IMR-90 (cell line): ENCODE results near the gene BLOC1S6. TPM values are rescaled to one million over a fixed set of nuclear protein-coding genes. Genes with fewer than 3 reads are reported as not detected.
"Not testable (repeated sequence)": the region's sequence is repeated elsewhere in the genome, so short reads cannot be mapped to it uniquely, and the experiment has no call there.

ENCODE experiments used
- ATAC-seq: fragments of 200-7000 bp; cut with Tn5 transposase; 2 replicates; pipeline ENCODE4 v1.9.1; 2020; ENCODE audit warnings: low read depth, mild to moderate bottlenecking, moderate library complexity
- BruUV-seq: library from RNA; stranded (reverse); fragments of 400-500 nt; replicated peaks from 2 replicates; lab custom pipeline; 2021; lab: Mats Ljungman, UMichigan
- CTCF ChIA-PET: fragments of 300-600 bp; formaldehyde crosslinking; extraction: SDS; loops from one replicate; lab custom pipeline; 2021; ENCODE audit warnings: antibody characterized with exemption; lab: Yijun Ruan, JAX
- POLR2A ChIA-PET: fragments of 300-600 bp; sonication (Branson Sonifier 250); formaldehyde crosslinking; loops from one replicate; lab custom pipeline; 2022; ENCODE audit warnings: antibody characterized with exemption; ENCODE audit not compliant: unreplicated experiment; lab: Charles Lee
- DNase-seq: peaks from one replicate; pipeline ENCODE4 v3.0.0; 2013
- H2AFZ ChIP-seq: replicated peaks from 2 replicates; pipeline ENCODE3; 2013; ENCODE audit warnings: low read length, mild to moderate bottlenecking; ENCODE audit not compliant: poor library complexity
- H2AK5ac ChIP-seq: 2 replicates; pipeline ENCODE4 v1.6.1; 2013; ENCODE audit warnings: low read depth, low read length, inconsistent platforms
- H2AK9ac ChIP-seq: replicated peaks from 2 replicates; pipeline ENCODE3; 2013; ENCODE audit warnings: mild to moderate bottlenecking, low read depth, low read length, moderate library complexity; ENCODE audit not compliant: poor library complexity
- H2BK120ac ChIP-seq: 2 replicates; pipeline ENCODE4 v1.6.1; 2013; ENCODE audit warnings: low read depth, low read length, inconsistent platforms
- H2BK15ac ChIP-seq: 3 replicates; pipeline ENCODE4 v1.6.1; 2013; ENCODE audit warnings: low read depth, low read length, inconsistent platforms
- H2BK20ac ChIP-seq: 2 replicates; pipeline ENCODE4 v1.6.1; 2013; ENCODE audit warnings: low read depth, mild to moderate bottlenecking, inconsistent platforms, low read length, moderate library complexity
- H2BK5ac ChIP-seq: 2 replicates; pipeline ENCODE4 v1.6.1; 2013; ENCODE audit warnings: mild to moderate bottlenecking, low read depth, low read length, inconsistent platforms; ENCODE audit not compliant: poor library complexity, severe bottlenecking
- H3K14ac ChIP-seq: replicated peaks from 2 replicates; pipeline ENCODE4 v1.6.1; 2013; ENCODE audit warnings: low read depth, low read length, inconsistent platforms
- H3K18ac ChIP-seq: 2 replicates; pipeline ENCODE4 v1.6.1; 2013; ENCODE audit warnings: low read depth, low read length, control low read depth
- H3K23ac ChIP-seq: 2 replicates; pipeline ENCODE4 v1.6.1; 2013; ENCODE audit warnings: low read depth, low read length, inconsistent platforms
- H3K27ac ChIP-seq: 2 replicates; pipeline ENCODE4 v1.5.1; 2013; ENCODE audit warnings: mild to moderate bottlenecking, control low read depth, low read length; ENCODE audit not compliant: insufficient read depth
- H3K27me3 ChIP-seq: 2 replicates; pipeline ENCODE4 v1.6.1; 2013; ENCODE audit warnings: low read length; ENCODE audit not compliant: control insufficient read depth, insufficient read depth
- H3K36me3 ChIP-seq: 2 replicates; pipeline ENCODE4 v1.6.1; 2013; ENCODE audit warnings: low read length, mixed read lengths; ENCODE audit not compliant: control insufficient read depth, insufficient read depth
- H3K4ac ChIP-seq: 2 replicates; pipeline ENCODE4 v1.6.1; 2013; ENCODE audit warnings: low read depth, low read length, inconsistent platforms
- H3K4me1 ChIP-seq: 2 replicates; pipeline ENCODE4 v1.6.1; 2013; ENCODE audit warnings: low read length, mixed read lengths; ENCODE audit not compliant: control insufficient read depth, insufficient read depth
- H3K4me2 ChIP-seq: 2 replicates; pipeline ENCODE4 v1.6.1; 2013; ENCODE audit warnings: low read depth, mild to moderate bottlenecking, control low read depth, low read length, moderate library complexity
- H3K4me3 ChIP-seq: 2 replicates; pipeline ENCODE4 v1.5.1; 2013; ENCODE audit warnings: low read depth, mild to moderate bottlenecking, control low read depth, low read length, moderate library complexity; ENCODE audit not compliant: insufficient read depth
- H3K56ac ChIP-seq: 2 replicates; pipeline ENCODE4 v1.6.1; 2013; ENCODE audit warnings: low read length, inconsistent platforms; ENCODE audit not compliant: insufficient read depth; ENCODE audit errors: extremely low read depth
- H3K79me1 ChIP-seq, 2 experiments: 2 replicates each; pipeline ENCODE4 v1.6.1; 2013; ENCODE audit warnings: low read length in 2 of 2, inconsistent platforms in 1 of 2, low read depth in 1 of 2
- H3K9ac ChIP-seq: 2 replicates; pipeline ENCODE4 v1.6.1; 2013; ENCODE audit warnings: low read depth, low read length, control low read depth
- H3K9me1 ChIP-seq: 2 replicates; pipeline ENCODE4 v1.6.1; 2013; ENCODE audit warnings: low read length, inconsistent platforms; ENCODE audit not compliant: insufficient read depth
- H3K9me3 ChIP-seq: 2 replicates; pipeline ENCODE4 v1.6.1; 2013; ENCODE audit warnings: low read length; ENCODE audit not compliant: control insufficient read depth, insufficient read depth
- H4K20me1 ChIP-seq: 2 replicates; pipeline ENCODE4 v1.6.1; 2013; ENCODE audit warnings: low read length, inconsistent platforms; ENCODE audit not compliant: insufficient read depth
- H4K5ac ChIP-seq: 2 replicates; pipeline ENCODE4 v1.6.1; 2013; ENCODE audit warnings: mild to moderate bottlenecking, low read depth, low read length, control low read depth
- H4K8ac ChIP-seq, 2 experiments: 2 replicates each; pipeline ENCODE4 v1.6.1; 2013; ENCODE audit warnings: low read depth in 2 of 2, low read length in 2 of 2, control low read depth in 1 of 2, inconsistent platforms in 1 of 2
- H4K91ac ChIP-seq: 2 replicates; pipeline ENCODE4 v1.6.1; 2013; ENCODE audit warnings: low read depth, low read length, inconsistent platforms; ENCODE audit not compliant: insufficient read depth
- WGBS, 2 experiments: methylation state at CpG; one replicate each; pipeline versions ENCODE4 v1.1.5 to v1.1.7; 2013; ENCODE audit warnings: missing lambda C conversion rate in 2 of 2; ENCODE audit not compliant: insufficient read length in 1 of 2; ENCODE audit errors: extremely low coverage in 2 of 2; 5-methylcytosine and 5-hydroxymethylcytosine counted together
- dilution Hi-C: fragments of 300-500 bp; cut with HindIII; formaldehyde crosslinking; loops from one replicate; pipeline ENCODE4 v1.14.3; 2018; ENCODE audit warnings: low sequenced_read_pairs; ENCODE audit not compliant: unreplicated experiment
- in situ Hi-C: fragments of 300-500 bp; cut with MboI; formaldehyde crosslinking; loops from 3 replicates; pipeline ENCODE4 v1.14.3; 2019; ENCODE audit warnings: low sequenced_read_pairs, inconsistent platforms, mixed read lengths
- intact Hi-C: fragments of 100-400 bp; cut with micrococcal nuclease; formaldehyde crosslinking; loops from 2 replicates; pipeline ENCODE4 v1.10.0; 2022
- polyA plus RNA-seq, 3 experiments: library from polyadenylated mRNA; depleted of rRNA; stranded (reverse); fragments of >200 nt; gene quantifications; 2 replicates each; pipeline ENCODE4 v1.2.3, GENCODE V29; 2012; ENCODE audit warnings: low replicate concordance in 1 of 3
- total RNA-seq: library from RNA; depleted of rRNA; stranded (reverse); fragments of >200 nt; gene quantifications from 2 replicates; pipeline ENCODE4 v1.2.3, GENCODE V29; 2012

The BLOC1S6 gene
- total and polyA plus RNA-seq, 2 of the 4 experiments (the other 2 are of a cell fraction), result 21.7 to 40.9 TPM

GRCh38 chr15:45650007-45650406 lies 62.8 kb downstream of the BLOC1S6 start:
- CTCF ChIA-PET, H2AK5ac ChIP-seq, H2BK120ac ChIP-seq, H4K8ac ChIP-seq, BruUV-seq, H2BK15ac ChIP-seq, ATAC-seq, H3K56ac ChIP-seq, H4K20me1 ChIP-seq, H3K27ac ChIP-seq, in situ Hi-C loops, dilution Hi-C loops, H3K18ac ChIP-seq, H3K23ac ChIP-seq, H4K5ac ChIP-seq, DNase-seq, H2AK9ac ChIP-seq, H4K91ac ChIP-seq, H3K27me3 ChIP-seq, H2BK20ac ChIP-seq, H3K4me3 ChIP-seq, H3K9ac ChIP-seq, H3K36me3 ChIP-seq, H3K14ac ChIP-seq, H3K4ac ChIP-seq, H3K4me2 ChIP-seq, H3K9me3 ChIP-seq, H2BK5ac ChIP-seq, H2AFZ ChIP-seq, intact Hi-C loops, POLR2A ChIA-PET: not testable (repeated sequence)
- peaks cover 15% of the 10 kb centered on the region for H3K9me1 ChIP-seq
- 100% methylated on average over 3 of the region's 11 CpGs; no CpG with 5 or more reads in 1 of the 2 experiments for WGBS, 2 experiments
- H3K4me1 ChIP-seq, result peaks cover 15% of the 10 kb centered on the region
- peaks cover 5 to 13% of the 10 kb centered on the region in 2 experiments; a peak in 2 of 4 replicates for H3K79me1 ChIP-seq
